OCI-LY7 (cell line): ENCODE results near the gene SSPN.

Source experiments
- EZH2phosphoT487 ChIP-seq: fragments of 200-600 bp; sonication (generic); IDR thresholded peaks from 2 replicates; pipeline ENCODE4 v1.6.1; 2018; ENCODE audit warnings: low read depth, borderline replicate concordance, mild to moderate bottlenecking, mixed run types, antibody characterized with exemption, low read length, moderate library complexity, mixed read lengths
- TF ChIP-seq, protein P1 (sequence below): fragments of 200-600 bp; sonication (generic); conservative IDR thresholded peaks from 2 replicates; pipeline ENCODE4 v1.5.1; 2014; ENCODE audit warnings: mild to moderate bottlenecking, antibody characterized with exemption, low read length, moderate library complexity, mixed read lengths

DNA sequence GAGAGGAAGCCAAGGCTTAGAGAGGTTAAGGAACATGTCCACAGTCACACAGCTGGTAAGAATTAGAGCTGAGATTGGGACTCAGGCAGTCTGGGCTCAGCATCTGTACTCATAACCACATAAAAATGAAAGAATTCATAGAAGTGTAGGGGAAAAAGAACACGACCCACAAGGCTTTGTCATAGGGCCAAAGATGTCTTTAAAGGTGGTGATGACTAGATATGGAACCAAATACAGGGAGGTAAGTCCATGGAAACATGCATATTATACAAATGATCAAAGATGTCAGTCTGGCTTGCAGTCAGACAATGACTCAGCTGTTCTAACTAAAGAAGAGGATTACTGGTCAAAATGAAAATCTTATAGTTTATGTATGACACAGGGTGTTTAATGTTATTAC is 7.2 kb upstream of the SSPN start:
- TF ChIP-seq, protein P1, sequence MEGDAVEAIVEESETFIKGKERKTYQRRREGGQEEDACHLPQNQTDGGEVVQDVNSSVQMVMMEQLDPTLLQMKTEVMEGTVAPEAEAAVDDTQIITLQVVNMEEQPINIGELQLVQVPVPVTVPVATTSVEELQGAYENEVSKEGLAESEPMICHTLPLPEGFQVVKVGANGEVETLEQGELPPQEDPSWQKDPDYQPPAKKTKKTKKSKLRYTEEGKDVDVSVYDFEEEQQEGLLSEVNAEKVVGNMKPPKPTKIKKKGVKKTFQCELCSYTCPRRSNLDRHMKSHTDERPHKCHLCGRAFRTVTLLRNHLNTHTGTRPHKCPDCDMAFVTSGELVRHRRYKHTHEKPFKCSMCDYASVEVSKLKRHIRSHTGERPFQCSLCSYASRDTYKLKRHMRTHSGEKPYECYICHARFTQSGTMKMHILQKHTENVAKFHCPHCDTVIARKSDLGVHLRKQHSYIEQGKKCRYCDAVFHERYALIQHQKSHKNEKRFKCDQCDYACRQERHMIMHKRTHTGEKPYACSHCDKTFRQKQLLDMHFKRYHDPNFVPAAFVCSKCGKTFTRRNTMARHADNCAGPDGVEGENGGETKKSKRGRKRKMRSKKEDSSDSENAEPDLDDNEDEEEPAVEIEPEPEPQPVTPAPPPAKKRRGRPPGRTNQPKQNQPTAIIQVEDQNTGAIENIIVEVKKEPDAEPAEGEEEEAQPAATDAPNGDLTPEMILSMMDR: no peak
- TF ChIP-seq EZH2phosphoT487: no peak
